GM21528 (cell line): ENCODE data around the gene COG3.

ENCODE experiments used
- ATAC-seq: cut with Tn5 transposase; IDR thresholded peaks from one replicate; pipeline ENCODE4 v1.9.1; 2021; ENCODE audit warnings: mild to moderate bottlenecking, moderate library complexity; ENCODE audit not compliant: unreplicated experiment, low FRiP score

Gene COG3

DNA sequence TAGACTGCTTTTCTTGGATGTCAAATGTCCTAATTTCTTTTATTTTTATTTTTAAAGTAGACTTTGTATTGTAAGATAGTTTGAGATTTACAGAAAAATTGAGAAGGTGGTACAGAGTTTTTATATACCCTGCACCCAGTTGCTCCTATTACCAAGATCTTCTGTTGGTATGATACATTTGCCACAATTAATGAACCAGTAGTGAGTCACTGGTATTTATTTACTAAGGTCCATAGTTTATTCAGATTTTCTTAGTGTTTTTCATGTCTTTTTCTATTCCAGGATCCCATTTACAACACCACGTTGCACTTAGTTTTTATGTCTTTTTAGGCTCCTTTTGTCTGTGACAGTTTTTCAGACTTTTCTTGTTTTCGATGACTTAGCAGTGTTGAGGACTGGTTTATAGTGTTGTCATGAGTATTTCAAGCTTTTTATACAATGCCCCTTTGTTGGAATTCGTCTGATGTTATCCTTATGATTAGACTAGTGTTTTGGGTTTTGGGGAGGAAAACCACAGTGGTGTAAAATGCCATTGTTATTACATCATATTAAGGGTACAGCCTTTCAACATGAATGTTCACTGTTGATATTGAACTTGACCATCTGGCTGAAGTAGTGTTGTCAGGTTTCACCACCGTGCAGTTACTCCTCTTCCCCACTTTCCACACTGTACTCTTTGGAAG is 35.9 kb downstream of the COG3 start:
- no peak for ATAC-seq

DNA sequence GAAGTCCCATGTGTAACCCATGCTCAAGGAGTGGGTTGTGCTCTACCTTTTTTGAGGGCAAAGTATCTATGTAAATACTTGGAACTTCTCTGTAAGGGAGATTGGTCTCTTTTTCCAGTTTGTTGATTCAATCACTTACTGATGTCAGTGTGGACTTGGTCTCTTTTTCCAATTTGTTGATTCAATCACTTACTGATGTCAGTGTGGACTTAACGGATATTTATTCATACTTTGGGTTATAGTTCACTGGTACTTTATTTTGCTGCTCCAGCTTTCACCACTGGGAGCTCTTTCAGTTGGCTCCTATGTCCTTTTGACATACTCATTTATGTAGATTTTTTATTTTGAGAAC is 36.4 kb downstream of the COG3 start:
- ATAC-seq = no peak

DNA sequence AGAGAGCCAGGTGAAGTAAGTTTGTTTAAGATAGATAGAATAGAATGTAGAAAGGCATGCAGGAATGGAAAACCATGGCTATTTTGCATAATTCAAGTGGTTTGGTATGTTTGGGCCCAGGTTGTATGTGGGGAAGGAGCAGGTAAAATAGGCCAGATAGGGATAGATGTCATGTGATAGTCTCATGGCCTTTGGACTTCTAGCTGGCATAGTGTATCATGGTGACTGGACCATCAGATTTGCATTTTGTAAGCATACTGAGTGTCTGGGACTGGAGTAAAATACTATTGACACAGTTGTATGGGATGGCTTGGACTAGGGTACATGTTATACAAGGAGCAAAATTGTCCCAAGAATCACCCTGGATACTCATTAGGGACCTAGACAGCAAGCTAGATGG is 38.9 kb downstream of the COG3 start:
- no peak for ATAC-seq

DNA sequence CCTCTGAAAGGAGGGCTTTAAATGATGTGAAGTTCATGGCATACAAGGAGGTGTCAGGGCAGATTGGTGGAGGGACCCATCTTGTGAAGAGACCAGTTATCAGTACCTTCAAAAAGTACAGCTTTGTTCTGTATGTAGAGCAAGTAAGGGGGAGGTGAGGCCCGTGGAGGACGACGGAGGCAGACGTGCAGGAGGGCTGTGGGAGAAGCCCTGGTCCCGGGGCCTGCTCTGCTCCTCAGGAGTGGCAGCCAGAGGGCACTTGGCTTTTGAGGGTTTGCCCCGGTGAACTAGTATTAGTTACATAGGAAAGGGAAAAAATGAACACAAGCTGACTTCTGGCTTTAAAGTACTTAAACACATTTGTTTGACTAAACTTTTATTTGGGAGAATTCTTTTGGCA is 42.1 kb downstream of the COG3 start:
- ATAC-seq = no peak

DNA sequence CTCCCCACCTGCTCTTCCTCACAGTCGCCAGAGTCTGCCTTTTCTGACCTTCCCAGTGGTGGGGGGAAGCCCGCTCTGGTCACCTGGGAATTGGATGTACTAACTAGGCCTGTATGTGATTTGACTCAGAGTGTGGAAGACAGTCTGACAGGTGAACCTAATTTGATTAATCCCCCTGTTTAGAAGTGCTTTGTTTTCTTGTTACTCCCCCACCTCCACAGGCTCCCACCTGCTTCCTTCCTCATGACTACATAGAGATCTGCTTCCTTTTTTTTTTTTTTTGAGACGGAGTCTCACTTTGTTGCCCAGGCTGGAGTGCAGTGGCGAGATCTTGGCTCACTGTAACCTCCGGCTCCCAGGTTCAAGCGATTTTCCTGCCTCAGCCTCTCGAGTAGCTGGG is 44.0 kb downstream of the COG3 start:
- ATAC-seq = no peak

DNA sequence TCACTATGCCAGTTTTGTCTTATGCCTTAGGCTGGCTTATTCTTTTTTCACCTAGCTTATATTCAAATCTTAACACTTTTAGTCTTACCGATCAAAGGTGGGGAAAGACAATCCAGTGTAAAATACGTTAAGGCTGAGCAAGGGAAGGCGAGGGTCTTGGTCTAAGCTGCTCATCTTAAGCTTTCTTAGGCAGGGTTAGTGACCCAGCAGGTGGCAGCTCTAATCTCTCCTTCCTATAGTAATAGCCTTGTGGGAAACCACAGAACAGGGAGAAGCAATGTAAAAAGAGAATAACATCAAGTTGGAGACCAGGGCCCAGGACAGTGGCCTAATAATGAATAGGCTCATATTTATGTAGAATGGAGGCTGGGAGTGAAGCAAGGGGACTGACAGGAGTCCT is 45.9 kb downstream of the COG3 start:
- ATAC-seq = no peak

DNA sequence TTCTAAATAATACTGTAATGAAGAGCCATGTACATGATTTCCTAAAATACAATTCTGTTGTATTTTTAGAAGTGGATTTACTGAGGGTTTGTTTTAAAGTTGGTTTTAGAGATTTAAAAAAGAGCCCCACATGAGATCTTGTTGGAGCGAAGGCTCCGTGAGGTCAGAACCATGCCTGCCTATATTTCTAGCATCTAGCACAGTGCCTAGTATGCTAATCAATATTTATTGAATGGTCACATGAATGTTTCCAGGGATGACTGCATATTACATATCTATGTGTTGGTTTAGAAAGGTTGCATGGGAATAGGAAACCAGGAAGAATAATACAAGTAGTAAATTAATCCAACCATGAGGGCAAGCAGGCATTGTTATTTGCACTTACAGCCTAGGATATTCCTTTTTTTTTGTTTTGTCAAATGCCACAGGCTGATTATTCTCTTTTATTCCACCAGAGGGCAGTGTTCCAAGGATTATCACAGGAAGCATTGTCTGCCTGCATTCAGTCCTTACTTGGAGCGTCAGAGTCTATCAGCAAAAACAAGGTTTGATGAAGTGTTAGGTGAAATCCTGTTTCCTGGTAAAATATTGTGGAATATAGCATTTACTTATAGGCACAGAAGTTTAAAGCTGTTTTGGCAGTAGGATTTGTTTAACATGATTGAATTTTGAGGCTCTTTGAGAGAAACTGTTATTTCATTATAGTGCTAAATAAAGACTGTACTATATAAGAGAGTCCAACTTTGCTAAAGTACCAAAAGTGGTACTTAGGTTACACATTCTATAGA is 46.8 kb downstream of the COG3 start:
- no peak for ATAC-seq

DNA sequence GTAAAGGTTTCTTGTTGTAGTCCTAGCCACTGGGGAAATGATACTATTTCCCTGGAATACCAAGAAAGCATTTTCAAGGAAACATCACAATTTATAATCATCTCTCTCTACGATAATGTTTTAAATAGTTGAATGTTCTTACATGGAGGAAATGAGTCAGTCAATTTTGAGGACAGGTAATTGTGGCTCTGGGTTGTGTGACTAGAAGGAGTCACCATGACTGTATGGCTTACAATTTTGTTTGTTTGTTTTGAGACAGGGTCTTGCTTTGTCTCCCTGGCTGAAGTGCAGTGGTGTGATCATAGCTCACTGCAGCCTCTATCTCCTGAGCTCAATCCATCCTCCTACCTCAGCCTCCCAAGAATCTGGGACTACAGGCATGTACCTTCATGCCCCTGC is 47.4 kb downstream of the COG3 start:
- ATAC-seq = no peak

DNA sequence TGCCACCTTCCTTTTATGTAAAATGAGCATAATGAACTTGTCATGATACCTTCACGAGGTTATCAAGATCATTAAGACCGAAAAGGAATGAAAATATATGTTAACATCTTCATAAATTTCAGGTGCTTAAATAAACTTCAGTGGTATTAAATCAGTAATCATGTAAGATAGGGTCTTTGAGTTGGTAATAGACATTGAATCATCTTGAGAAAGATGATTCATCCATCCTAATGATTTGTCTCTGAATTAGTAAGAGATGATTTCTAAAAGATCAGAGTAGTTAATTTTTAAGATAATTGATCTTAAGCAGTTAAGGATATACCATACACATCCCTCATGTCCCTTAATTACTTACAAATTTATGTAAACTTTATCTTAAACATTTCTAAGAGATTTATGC is 52.0 kb downstream of the COG3 start:
- no peak for ATAC-seq

DNA sequence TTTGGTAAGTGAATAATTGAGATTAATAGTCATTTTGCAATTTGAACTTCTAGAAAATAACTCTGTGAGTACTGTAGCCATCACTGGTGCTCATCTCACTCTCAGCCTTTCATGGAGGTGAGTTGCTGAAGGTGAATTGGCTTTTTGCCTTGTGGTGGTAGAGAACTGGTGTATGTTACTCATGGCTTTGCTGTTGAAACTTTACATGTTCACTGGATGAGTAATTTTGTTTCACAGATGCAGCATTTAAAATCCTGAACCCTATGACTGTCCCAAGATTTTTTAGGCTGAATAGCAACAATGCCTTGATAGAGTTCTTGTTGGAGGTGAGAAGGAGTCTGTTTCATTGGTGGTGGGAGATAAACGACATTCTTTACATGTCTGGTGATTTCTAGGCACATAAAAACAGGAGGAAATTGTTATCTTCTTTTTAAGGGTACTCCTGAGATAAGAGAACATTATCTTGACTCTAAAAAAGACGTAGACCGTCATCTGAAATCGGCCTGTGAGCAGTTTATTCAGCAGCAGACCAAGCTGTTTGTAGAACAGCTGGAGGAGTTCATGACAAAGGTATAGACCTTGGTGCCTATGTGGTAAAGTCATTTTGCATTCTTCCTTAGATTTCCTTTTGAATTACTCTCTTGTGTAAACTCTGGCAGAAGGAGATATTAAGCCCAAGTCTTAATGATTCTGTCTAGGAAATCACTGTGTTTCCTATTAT is 53.9 kb downstream of the COG3 start:
- no peak for ATAC-seq

DNA sequence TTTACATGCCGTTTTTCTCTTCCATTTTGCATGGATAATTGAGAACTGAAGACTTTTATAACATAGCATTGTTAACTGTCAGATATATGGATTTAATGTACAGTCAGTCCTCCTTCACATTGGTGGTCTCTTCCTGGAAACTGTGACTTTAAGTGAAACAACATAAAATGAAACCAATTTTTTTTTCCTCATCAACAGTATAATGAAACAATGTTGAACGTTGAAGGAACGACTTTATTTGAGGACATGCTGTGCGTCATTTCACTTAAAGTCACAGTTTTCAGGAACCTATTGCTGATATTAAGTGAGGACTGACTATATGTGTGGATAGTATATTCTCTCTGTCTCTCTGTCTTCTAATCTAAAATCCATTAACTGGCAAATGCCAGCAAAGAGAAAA is 54.8 kb downstream of the COG3 start:
- ATAC-seq = no peak

DNA sequence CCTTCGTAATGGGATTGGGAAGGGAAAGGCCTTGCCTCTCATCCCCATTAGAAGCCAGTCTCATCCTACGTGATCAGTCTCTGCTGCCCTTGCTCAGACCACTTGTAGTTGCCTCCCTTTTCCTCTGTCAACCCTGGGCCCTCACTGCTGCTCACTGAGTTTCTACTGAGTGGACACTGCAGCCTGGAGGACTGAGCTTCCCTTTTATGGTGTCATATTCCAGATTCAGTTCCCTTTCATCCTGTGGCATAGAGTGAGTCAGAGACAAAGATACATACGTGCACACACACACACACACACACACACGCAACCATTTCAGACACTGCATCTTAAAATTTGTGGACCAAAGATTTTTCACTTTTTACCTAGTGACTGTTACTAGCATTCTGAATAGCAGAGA is 56.6 kb downstream of the COG3 start:
- no peak for ATAC-seq

DNA sequence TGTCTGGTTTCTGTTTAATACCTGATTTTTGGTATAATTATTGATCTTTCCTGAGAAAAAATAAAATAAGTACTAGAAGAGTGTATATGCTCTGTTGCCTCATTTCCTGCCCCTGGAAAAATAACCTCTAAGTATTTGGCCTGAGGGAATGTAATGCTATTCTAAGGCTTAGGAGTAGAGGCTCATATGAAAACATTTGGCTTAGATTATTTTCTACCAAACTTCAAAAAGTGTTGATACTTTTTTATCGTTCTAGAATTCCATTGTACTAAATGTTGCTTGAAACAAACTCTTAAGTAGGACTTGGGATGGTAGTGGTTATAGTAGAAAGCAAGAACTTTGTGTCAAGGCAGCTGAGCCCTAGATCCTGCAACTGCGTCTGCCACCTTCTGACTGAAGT is 57.8 kb downstream of the COG3 start:
- ATAC-seq = no peak

DNA sequence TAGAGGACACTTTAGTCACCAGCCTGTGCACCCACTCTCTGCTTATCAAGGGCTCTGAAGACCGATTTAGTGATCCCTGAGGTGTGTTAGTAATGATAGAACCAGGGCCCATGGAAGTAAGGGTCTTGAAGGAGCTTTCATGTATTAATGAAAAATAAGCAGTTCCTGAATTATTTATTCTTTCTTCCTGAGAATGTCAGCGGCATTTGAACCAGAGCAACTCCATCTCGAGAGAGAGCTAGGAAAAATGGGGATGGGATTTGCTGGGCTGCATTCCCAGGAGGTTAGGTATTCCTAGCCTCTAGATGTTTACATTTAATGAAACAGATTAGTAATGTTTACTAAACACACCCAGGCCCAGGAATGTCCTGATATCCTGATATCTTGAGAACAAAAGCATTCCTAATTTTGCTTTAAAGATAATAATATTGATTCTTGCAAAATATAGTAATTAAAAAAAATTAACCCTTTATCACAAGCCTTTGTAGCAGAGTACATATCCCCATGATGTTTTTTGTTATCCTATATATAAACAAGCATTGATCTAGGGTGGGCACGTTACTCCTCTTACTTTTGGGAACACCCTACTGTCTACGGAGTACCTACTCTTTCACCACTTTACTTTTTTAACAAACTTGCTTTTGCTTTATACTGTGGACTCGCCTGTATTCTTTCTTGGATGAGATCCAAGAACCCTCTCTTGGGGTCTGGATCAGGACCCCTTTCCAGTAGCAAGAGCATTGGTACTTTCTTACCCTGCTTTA is 63.1 kb downstream of the COG3 start:
- ATAC-seq = no peak

DNA sequence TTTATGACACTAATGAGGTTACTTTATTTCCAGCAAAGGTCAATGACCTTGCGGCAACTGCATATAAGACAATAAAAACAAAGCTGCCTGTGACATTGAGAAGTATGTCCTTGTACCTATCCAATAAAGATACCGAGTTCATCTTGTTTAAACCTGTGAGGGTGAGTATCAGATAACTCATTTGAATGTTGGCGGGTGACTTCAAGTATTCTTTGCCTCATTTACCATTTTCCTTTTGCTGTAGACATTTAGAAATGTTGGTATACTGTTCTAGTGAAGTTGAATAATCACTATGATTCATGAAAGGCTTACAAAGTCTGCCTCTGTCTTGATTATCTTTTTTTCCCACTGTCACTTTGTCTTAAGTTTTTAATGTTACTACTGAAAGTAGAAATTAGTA is 65.0 kb downstream of the COG3 start:
- no peak for ATAC-seq

DNA sequence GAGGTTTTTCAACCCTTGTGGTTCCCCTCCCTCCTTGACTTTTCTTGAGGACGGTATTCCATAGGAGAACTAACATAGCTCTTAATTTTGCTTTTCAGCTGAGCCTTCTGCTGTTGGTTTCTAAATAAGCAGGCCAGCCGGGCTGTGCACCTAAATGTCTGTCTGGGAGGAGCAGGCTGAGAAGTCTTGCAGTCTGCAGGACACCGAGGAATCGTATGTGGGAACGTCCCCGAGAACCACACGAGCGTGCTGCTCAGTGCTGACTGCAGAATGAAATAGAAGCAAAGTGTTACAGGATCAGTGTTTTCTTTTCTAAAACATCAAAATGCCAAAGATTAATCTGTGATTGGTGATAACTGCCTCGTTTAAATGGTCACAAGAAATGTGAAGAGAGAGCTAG is 69.9 kb downstream of the COG3 start:
- ATAC-seq = no peak

DNA sequence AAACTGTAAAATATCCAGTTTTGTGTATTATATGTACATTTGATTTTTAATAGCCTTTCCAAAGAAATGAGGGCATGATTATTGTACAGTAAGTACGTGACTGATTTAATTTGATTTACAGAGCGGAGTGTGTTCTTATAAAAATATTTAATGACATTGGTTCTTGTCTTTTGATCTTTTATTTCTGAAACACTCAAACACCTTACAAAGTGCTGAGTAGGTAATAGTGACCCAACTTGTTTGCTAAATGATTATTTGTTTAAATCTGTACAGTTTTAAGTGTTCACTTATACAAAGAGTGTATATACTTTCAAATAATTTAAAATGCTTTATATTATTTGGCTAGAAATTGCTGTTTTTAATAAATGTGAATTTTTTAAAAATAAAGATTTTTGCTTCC is 71.5 kb downstream of the COG3 start:
- no peak for ATAC-seq

DNA sequence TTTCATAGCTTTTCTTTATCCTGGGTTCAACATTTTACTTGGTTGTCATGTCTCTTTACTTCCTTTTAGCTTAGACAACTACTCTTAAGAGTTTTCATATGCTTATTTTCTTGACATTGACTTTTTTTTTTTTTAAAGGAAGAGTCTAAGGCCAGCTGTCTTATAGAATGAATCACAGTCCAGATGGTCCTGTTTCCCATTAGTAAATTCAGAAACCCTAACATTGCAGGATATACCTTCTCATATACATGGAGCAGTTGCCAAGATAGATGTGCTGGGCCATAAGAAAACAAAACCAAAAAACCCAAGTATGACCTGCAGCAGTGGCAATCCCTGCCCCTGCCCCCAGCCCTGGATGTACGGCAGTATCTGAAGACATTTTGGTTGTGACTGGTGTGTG is 72.8 kb downstream of the COG3 start:
- ATAC-seq = no peak

DNA sequence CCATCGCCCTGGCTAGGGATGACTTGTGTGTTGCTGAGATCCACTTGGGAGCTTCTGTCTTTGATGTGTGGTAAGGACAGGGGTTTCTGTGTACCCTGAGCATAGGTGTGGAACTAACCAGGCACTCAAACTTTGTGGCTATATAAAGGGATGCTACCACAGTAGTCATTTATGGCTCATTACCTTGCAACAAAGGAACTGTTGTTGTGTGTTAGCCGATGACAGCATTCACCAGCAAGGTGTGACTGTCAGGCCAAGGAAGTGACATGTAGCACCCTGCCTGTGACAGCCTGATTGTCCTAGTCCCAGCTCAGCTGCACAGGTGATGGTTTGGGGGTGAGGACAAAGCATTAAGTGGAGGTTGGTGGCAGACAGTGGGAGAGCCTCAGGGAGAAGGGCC is 73.6 kb downstream of the COG3 start:
- ATAC-seq = no peak

DNA sequence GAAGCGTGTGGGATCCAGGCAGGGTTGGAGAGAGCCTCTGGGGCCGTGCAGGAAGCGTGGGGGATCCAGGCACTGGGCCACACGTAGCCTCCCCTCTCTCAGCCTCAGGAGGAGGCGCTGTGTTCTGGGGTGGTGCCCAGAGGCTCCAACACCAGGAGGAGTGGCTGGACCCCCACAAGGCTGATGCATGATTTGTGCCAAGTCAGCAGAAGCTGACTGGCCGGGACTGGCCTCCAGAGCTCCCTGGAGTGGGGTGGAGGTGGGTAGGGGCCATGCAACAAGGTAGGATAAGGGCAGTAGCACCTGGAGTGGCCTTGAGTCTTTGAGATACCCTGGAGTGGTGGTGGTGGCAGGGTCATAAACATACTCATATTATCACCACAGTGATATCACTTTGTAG is 75.5 kb downstream of the COG3 start:
- no peak for ATAC-seq

DNA sequence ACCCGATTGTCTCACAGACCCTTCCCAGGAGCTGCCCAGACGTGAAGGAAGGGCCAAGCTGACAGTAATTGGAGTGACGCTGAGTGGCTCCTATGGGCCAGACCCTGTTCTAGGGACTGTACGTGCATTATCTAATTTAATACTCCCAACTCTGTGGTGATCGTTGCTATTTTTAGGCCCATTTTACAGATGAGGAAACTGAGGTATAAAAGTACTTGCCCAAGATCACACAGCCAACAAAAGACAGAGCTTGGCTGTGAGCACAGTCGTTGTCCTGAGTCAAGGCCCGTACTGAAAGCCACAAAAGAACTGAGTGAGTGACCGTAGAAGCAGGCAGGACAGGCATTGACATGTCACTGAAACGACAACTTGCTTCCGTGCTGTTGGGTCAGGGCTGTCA is 76.1 kb downstream of the COG3 start:
- no peak for ATAC-seq
